Amniotic epithelial cell (primary cell): ENCODE results near the gene MLPH.

Experiments
- DNase-seq: peaks from one replicate; pipeline ENCODE4 v3.0.0-alpha.2; 2010; ENCODE audit warnings: low read depth

MLPH gene

GRCh38 chr2:237542001-237542704, 55.1 kb downstream of the MLPH start:
- no peak for DNase-seq

GRCh38 chr2:237546040-237546875, 59.2 kb downstream of the MLPH start:
- no peak for DNase-seq

GRCh38 chr2:237546876-237547395, 59.9 kb downstream of the MLPH start:
- DNase-seq = no peak

- DNase-seq = no peak
Observed at GRCh38 chr2:237547841-237548416, 60.9 kb downstream of the MLPH start.

GRCh38 chr2:237549216-237549615, 62.2 kb downstream of the MLPH start:
- DNase-seq = no peak

- no peak for DNase-seq
Observed at GRCh38 chr2:237549643-237550415, 62.8 kb downstream of the MLPH start.

GRCh38 chr2:237551071-237551574, 64.1 kb downstream of the MLPH start:
- no peak for DNase-seq

- no peak for DNase-seq
Observed at GRCh38 chr2:237552908-237553307, 65.9 kb downstream of the MLPH start.

GRCh38 chr2:237553948-237554347, 66.9 kb downstream of the MLPH start:
- DNase-seq = no peak

- DNase-seq = no peak
Observed at GRCh38 chr2:237555560-237555959, 68.5 kb downstream of the MLPH start.

- no peak for DNase-seq
Observed at GRCh38 chr2:237556773-237557632, 70.0 kb downstream of the MLPH start.

- no peak for DNase-seq
Observed at GRCh38 chr2:237557633-237558015, 70.6 kb downstream of the MLPH start.

GRCh38 chr2:237558961-237559641, 72.0 kb downstream of the MLPH start:
- peak; percentile 35 for DNase-seq

- DNase-seq = no peak
Observed at GRCh38 chr2:237561221-237561620, 74.2 kb downstream of the MLPH start.

GRCh38 chr2:237563816-237564215, 76.8 kb downstream of the MLPH start:
- peak; percentile 44 for DNase-seq

- no peak for DNase-seq
Observed at GRCh38 chr2:237564526-237565131, 77.6 kb downstream of the MLPH start.

GRCh38 chr2:237565974-237566373, 78.9 kb downstream of the MLPH start:
- DNase-seq = no peak

GRCh38 chr2:237566401-237567235, 79.6 kb downstream of the MLPH start, which contains the start of gene PRLH:
PRLH (plus strand) TSS chr2:237566574; CDS start chr2:237566574, 0 bp downstream.
- DNase-seq = no peak
